Measurements from ENCODE around the gene EFCAB6. TPM values are rescaled to one million over a fixed set of nuclear protein-coding genes. Genes with fewer than 3 reads are reported as not detected.

EFCAB6 gene
- total and polyA plus RNA-seq, 4 donors = 0.14 to 2.1 (median 0.53) TPM

DNA sequence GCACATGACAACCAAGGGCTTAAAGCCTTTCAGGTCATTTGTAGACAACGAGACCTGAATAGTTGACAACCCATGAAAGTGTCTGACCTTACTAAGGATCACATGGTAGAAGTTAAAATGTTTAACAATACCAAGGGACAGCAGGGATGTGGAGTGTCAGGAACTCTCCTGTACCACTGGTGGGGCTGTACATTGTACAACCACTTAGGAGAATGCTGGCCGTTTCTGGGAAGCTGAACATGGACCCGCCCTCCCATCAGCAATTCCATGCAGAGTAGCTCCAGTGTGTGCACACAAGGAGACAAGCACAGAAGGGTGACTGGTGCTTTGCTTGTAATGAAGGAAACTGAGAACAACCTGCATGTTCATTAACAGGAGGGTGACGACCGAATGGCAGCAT is 237.4 kb downstream of the EFCAB6 start:
- no peak for DNase-seq (ENCODE audit: low spot score)
- 87% methylated on average over 5 of the region's 5 CpGs for WGBS
- Histone ChIP-seq H3K9ac (ENCODE audit: low read depth in 1 of 2, low read length in 2 of 2) (no peak overlapping the region), H3K9me3 (ENCODE audit: control insufficient read depth in 4 of 4, low read length in 3 of 4) (no peaks in the 10 kb centered on the region), H3K27me3 (ENCODE audit: control insufficient read depth in 4 of 4, insufficient read depth in 4 of 4, low read length in 3 of 4) (no peaks in the 10 kb centered on the region), H3K36me3 (ENCODE audit: control insufficient read depth in 4 of 4, insufficient read depth in 3 of 4, low read depth in 1 of 4, low read length in 3 of 4) (no peaks in the 10 kb centered on the region), H3K4me1 (ENCODE audit: control insufficient read depth in 4 of 4, insufficient read depth in 4 of 4, low read length in 3 of 4) (no peaks in the 10 kb centered on the region), H3K4me3 (ENCODE audit: low read depth in 1 of 3, low read length in 3 of 3) (no peak overlapping the region), H3K27ac (ENCODE audit: low read depth in 1 of 2, low read length in 2 of 2) (no peak overlapping the region)
- no peak for TF ChIP-seq EGR1 (IDR thresholded peaks at IDR 0.05; ENCODE audit: low read depth in 2 of 2)
- TF ChIP-seq HNF4A (conservative IDR thresholded peaks at IDR 0.05) = no peak
- TF ChIP-seq JUND (IDR thresholded peaks at IDR 0.05) = no peak
- TF ChIP-seq, protein P1, sequence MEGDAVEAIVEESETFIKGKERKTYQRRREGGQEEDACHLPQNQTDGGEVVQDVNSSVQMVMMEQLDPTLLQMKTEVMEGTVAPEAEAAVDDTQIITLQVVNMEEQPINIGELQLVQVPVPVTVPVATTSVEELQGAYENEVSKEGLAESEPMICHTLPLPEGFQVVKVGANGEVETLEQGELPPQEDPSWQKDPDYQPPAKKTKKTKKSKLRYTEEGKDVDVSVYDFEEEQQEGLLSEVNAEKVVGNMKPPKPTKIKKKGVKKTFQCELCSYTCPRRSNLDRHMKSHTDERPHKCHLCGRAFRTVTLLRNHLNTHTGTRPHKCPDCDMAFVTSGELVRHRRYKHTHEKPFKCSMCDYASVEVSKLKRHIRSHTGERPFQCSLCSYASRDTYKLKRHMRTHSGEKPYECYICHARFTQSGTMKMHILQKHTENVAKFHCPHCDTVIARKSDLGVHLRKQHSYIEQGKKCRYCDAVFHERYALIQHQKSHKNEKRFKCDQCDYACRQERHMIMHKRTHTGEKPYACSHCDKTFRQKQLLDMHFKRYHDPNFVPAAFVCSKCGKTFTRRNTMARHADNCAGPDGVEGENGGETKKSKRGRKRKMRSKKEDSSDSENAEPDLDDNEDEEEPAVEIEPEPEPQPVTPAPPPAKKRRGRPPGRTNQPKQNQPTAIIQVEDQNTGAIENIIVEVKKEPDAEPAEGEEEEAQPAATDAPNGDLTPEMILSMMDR (IDR thresholded peaks at IDR 0.05; ENCODE audit: low read depth, low read length, missing input control) = no peak
- TF ChIP-seq, protein P2, sequence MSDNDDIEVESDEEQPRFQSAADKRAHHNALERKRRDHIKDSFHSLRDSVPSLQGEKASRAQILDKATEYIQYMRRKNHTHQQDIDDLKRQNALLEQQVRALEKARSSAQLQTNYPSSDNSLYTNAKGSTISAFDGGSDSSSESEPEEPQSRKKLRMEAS (IDR thresholded peaks at IDR 0.05) = no peak
- TF ChIP-seq GABPA (IDR thresholded peaks at IDR 0.05 in 1 of 2, conservative IDR thresholded peaks at IDR 0.05 in 1 of 2) = no peak
- TF ChIP-seq NR2F2 (IDR thresholded peaks at IDR 0.05) = no peak
- no peak for TF ChIP-seq FOXA1 (IDR thresholded peaks at IDR 0.05)
- no peak for TF ChIP-seq FOXA2 (IDR thresholded peaks at IDR 0.05)
- no peak for TF ChIP-seq TAF1 (conservative IDR thresholded peaks at IDR 0.05)
- TF ChIP-seq, protein P3, sequence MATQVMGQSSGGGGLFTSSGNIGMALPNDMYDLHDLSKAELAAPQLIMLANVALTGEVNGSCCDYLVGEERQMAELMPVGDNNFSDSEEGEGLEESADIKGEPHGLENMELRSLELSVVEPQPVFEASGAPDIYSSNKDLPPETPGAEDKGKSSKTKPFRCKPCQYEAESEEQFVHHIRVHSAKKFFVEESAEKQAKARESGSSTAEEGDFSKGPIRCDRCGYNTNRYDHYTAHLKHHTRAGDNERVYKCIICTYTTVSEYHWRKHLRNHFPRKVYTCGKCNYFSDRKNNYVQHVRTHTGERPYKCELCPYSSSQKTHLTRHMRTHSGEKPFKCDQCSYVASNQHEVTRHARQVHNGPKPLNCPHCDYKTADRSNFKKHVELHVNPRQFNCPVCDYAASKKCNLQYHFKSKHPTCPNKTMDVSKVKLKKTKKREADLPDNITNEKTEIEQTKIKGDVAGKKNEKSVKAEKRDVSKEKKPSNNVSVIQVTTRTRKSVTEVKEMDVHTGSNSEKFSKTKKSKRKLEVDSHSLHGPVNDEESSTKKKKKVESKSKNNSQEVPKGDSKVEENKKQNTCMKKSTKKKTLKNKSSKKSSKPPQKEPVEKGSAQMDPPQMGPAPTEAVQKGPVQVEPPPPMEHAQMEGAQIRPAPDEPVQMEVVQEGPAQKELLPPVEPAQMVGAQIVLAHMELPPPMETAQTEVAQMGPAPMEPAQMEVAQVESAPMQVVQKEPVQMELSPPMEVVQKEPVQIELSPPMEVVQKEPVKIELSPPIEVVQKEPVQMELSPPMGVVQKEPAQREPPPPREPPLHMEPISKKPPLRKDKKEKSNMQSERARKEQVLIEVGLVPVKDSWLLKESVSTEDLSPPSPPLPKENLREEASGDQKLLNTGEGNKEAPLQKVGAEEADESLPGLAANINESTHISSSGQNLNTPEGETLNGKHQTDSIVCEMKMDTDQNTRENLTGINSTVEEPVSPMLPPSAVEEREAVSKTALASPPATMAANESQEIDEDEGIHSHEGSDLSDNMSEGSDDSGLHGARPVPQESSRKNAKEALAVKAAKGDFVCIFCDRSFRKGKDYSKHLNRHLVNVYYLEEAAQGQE (IDR thresholded peaks at IDR 0.05) = no peak
- TF ChIP-seq RAD21 (IDR thresholded peaks at IDR 0.05) = no peak
- TF ChIP-seq, protein P4, sequence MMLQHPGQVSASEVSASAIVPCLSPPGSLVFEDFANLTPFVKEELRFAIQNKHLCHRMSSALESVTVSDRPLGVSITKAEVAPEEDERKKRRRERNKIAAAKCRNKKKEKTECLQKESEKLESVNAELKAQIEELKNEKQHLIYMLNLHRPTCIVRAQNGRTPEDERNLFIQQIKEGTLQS (IDR thresholded peaks at IDR 0.05) = no peak
- no peak for TF ChIP-seq HNF4G (IDR thresholded peaks at IDR 0.05)
- no peak for TF ChIP-seq YY1 (IDR thresholded peaks at IDR 0.05)
- no peak for TF ChIP-seq SP1 (IDR thresholded peaks at IDR 0.05)
- TF ChIP-seq RXRA (IDR thresholded peaks at IDR 0.05) = no peak
- TF ChIP-seq, protein P5, sequence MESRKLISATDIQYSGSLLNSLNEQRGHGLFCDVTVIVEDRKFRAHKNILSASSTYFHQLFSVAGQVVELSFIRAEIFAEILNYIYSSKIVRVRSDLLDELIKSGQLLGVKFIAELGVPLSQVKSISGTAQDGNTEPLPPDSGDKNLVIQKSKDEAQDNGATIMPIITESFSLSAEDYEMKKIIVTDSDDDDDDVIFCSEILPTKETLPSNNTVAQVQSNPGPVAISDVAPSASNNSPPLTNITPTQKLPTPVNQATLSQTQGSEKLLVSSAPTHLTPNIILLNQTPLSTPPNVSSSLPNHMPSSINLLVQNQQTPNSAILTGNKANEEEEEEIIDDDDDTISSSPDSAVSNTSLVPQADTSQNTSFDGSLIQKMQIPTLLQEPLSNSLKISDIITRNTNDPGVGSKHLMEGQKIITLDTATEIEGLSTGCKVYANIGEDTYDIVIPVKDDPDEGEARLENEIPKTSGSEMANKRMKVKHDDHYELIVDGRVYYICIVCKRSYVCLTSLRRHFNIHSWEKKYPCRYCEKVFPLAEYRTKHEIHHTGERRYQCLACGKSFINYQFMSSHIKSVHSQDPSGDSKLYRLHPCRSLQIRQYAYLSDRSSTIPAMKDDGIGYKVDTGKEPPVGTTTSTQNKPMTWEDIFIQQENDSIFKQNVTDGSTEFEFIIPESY (IDR thresholded peaks at IDR 0.05) = no peak
